ENCODE results near the gene STK24.

STK24 gene

DNA sequence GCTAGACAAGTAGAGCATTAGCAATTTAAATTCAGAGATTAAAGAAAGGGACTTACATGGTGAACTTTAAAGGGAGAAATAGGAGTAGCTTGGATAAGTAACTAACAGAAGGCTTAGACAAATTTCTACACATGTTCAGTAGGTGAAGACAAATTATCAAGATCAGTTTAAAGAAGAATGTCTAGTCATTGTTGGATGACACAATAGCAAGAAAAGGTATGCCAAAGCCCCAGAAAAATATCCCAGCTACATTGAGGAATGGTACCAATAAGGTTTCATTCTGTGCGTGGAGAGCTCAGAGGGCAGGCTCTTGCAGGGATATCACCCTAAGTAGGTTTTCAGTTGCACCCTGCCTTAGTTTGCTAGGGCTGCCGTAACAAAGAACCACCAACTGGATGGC is 3.5 kb upstream of the STK24 start:
- TF ChIP-seq, protein P1, sequence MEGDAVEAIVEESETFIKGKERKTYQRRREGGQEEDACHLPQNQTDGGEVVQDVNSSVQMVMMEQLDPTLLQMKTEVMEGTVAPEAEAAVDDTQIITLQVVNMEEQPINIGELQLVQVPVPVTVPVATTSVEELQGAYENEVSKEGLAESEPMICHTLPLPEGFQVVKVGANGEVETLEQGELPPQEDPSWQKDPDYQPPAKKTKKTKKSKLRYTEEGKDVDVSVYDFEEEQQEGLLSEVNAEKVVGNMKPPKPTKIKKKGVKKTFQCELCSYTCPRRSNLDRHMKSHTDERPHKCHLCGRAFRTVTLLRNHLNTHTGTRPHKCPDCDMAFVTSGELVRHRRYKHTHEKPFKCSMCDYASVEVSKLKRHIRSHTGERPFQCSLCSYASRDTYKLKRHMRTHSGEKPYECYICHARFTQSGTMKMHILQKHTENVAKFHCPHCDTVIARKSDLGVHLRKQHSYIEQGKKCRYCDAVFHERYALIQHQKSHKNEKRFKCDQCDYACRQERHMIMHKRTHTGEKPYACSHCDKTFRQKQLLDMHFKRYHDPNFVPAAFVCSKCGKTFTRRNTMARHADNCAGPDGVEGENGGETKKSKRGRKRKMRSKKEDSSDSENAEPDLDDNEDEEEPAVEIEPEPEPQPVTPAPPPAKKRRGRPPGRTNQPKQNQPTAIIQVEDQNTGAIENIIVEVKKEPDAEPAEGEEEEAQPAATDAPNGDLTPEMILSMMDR (IDR thresholded peaks at IDR 0.05), result no peak
- TF ChIP-seq ZFX (IDR thresholded peaks at IDR 0.05; ENCODE audit: borderline replicate concordance), result no peak
- no peak overlapping the region for H3K27ac ChIP-seq

DNA sequence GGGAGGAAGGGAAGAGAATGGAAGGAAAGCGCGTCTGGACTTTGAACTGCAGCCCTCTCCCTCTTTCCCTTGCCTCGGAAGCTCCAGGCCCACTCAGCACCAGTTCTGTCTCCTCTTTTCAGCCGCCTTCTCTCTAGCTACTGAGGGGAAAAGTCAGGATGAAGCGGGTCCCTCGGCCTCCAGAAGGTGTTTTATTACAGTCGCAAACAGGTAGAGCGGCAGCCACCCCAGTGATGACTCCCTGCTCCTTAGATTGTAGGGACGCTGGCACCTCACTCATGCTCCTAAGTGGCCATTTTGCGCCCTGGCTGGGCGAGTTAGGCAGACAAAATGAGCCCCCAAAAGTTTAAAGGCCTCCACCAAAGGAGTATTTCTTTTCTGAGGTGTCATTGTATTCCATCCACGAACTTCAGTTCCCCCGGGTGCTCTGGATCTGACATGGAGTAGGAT is 954 bp upstream of the STK24 start:
- TF ChIP-seq, protein P1 (IDR thresholded peaks at IDR 0.05), result no peak
- TF ChIP-seq ZFX (IDR thresholded peaks at IDR 0.05; ENCODE audit: borderline replicate concordance), result no peak
- peak overlapping the region; percentile 81 for H3K27ac ChIP-seq

DNA sequence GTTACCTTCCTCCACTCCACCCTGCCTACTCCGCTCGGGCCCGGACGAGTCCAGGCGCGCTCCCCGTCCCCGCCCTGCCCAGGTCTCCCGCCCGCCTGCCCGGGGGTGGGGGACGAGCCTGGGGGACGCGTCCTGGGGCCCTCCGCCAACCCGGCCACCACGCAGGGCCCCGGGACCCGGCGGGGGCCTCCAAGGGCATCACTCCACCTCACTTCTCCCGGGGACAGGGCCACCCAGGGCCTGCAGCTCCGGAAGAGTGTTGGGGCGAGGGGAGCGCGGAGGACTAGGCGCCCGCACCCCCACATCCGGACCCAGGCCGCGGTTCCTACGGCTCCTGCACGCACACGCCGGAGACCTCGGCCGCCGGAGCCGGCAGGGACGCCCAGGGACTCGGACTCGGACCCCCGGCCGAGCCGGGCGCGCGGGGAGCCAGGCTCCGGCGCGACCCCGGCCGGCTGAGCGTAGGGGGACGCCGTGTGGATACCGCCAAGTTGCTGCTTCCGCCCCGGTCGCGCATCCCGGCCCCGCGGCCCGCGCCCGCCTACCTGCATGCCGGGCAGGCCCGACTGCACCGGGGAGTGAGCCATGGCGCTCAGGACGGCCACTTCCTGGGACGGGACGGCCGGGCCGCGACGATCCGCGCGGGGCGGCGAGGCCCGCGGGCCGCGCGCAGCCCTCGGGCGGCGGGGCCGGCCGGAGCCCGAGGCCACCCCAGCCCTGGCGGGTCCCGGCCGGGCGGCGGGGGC is 534 bp downstream of the STK24 start:
- peak overlapping the region; percentile 81 for H3K27ac ChIP-seq
- TF ChIP-seq, protein P1 (IDR thresholded peaks at IDR 0.05), result no peak
- TF ChIP-seq ZFX (IDR thresholded peaks at IDR 0.05; ENCODE audit: borderline replicate concordance), result no peak

DNA sequence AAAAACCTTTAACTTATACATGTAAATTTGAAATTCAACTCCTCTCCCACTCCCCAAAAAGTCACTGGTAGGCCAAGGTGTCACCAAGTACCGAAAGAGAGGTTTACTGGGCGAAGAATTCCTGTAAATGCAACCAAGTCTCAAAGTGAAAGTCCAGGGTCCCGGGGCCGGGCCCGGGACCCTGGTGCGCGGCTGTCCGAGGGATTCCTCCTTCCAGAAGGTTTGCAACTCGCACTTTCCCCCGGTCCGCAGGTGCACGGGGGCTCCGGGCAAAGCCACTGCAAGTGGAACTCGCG is 1.1 kb downstream of the STK24 start:
- no peak for TF ChIP-seq ZFX (IDR thresholded peaks at IDR 0.05; ENCODE audit: borderline replicate concordance)
- TF ChIP-seq, protein P1 (IDR thresholded peaks at IDR 0.05), result no peak

DNA sequence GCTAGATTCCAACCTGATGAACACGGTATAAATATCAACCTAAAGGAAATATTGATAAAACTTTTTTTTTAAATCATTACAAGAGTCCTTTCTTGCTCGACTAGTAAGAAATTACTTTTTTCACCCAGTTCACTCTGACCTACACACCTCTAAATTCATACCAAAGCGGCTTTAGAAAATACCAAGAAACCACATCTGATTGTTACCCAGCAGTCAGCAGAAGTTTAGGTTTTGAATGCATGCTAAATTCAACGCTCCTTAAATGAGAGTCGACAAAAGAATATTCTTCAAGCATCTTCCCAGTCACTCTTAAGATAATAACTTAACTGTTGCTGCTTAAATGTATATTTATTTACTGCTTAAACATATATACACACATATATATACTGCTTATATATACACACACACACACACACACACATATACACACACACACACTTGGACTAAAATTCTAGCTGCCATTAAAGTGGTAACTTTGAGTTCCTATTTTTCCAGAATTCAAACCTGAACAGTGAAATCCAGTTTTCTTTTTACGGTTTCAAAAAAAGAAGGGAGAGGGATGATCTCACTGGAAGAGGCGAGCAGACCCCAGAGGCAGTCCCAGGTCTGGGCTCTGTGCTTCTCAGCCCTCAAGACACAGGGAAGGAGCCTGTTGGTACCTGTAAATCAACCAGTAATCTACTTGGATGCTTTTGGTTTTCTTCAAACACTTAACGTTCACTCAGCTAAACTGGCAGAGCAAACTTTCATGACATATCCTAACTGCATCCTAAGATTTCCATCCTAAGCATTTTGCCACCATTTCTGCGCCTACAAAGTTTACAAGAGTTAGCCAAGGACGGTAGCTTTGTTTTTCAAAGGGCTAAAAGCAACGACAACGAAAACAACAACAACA is 1.7 kb downstream of the STK24 start:
- TF ChIP-seq ZFX (IDR thresholded peaks at IDR 0.05; ENCODE audit: borderline replicate concordance), result no peak
- TF ChIP-seq, protein P1 (IDR thresholded peaks at IDR 0.05), result no peak

More for the DNA sequence above, 1.1 kb downstream of the STK24 start:
- peak overlapping the region; percentile 81 for H3K27ac ChIP-seq

DNA sequence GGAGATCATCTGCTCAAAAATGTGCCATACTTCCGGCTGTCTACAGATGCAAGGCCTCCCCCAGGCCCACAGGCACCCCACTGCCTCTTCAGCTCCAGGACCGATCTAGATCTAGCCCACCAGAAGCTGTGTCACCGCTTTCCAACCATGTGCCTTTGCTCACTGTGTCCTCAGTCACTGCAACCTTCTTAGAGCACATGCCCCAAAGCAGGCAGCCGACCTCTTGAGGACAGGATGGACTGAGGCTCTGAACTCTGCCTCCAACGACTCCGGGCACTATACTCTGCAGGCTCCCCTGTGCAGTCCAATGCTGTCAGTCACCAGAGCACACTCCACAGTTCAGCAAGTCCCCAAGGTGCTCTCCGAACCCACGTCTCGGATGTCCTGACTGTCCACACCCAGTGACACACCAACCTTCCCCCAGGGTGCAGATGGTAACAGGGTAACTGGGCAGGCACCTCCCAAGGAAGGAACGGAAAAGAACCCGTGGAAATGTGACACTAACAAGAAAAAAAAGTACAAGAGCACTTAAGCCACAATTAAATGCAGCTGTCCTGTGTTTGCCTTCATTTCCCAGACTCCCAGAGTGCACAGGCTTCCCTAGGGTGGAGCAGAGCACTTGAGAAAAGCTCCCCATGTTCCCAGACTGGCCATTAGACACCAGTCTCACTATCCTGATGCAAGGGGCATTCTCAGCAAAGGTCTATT is 4.8 kb downstream of the STK24 start:
- TF ChIP-seq ZFX (IDR thresholded peaks at IDR 0.05; ENCODE audit: borderline replicate concordance), result no peak
- TF ChIP-seq, protein P1 (IDR thresholded peaks at IDR 0.05), result no peak
- H3K27ac ChIP-seq, result no peak overlapping the region

More for the DNA sequence above, 1.7 kb downstream of the STK24 start:
- H3K27ac ChIP-seq, result peak overlapping the region; percentile 81; the same call in 1 of the 2 replicates
